Neural cell (in vitro differentiated cells): Measurements from ENCODE around the gene NNT.
A peak's percentile ranks its signal among the peaks of the same experiment; 100 is the strongest.

ENCODE experiments used
- EP300 ChIP-seq: fragments of 450-650 bp; conservative IDR thresholded peaks from 2 replicates; pipeline ENCODE4 v1.6.1; 2014; ENCODE audit warnings: antibody characterized with exemption, mild to moderate bottlenecking, moderate library complexity; ENCODE audit not compliant: poor library complexity, severe bottlenecking
- EZH2 ChIP-seq: fragments of 200-600, 300-800 bp; shearing (Covaris generic), sonication (generic); IDR thresholded peaks from 2 replicates; pipeline ENCODE4 v1.6.1; 2014; ENCODE audit warnings: antibody characterized with exemption, low read length, borderline replicate concordance, mild to moderate bottlenecking; ENCODE audit not compliant: insufficient read depth, poor library complexity, severe bottlenecking
- POLR2AphosphoS5 ChIP-seq: IDR thresholded peaks from 2 replicates; pipeline ENCODE4 v1.6.1; 2012
- RAD21 ChIP-seq: fragments of 450-650 bp; conservative IDR thresholded peaks from 2 replicates; pipeline ENCODE4 v1.6.1; 2014; ENCODE audit warnings: antibody characterized with exemption, mild to moderate bottlenecking, moderate library complexity
- TAF1 ChIP-seq: IDR thresholded peaks from 2 replicates; pipeline ENCODE4 v1.6.1; 2012; ENCODE audit warnings: low read depth
- TF ChIP-seq, protein P1 (sequence below): fragments of 450-650 bp; IDR thresholded peaks from 2 replicates; pipeline ENCODE4 v1.5.1; 2014; ENCODE audit warnings: antibody characterized with exemption, mild to moderate bottlenecking, moderate library complexity; ENCODE audit not compliant: poor library complexity, severe bottlenecking
- TF ChIP-seq, protein P2 (sequence below): IDR thresholded peaks from 2 replicates; pipeline ENCODE4 v1.6.1; 2012; ENCODE audit warnings: borderline replicate concordance

DNA sequence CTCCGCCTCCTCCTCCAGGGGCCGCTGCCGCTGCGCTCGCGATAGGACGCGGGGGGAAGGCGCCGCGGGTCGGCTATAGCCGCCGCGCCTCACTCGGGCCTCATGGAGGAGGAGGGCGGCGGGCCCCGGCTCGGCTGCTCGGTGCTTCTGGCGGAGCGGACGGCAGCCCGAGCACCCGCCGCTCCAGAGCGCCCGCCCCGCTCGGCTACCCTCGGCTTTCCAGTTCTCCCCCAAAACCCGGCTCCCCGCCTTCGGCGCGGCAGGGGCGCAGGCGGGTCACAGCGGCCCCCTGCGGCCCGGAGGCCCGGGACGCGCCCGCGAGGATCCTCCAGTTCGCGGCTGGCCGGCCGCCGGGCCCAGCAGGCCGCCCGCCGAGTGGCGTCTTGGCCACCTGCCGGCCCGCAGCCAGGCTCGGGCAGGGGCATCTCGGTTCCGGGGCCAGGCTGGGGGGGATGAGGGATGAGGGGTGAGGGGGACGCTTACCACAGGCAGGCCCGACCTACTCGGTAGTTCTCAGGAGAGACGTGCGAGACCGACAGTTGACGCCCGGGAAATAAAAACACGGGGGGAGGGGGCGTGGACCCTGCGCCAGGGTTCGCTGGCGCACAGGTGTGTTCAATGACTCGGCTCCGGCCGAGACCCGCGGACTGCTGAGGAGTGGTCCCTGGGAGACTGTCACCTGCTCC is 46.0 kb upstream of the NNT start, which contains the start of gene PAIP1:
- TF ChIP-seq, protein P1, sequence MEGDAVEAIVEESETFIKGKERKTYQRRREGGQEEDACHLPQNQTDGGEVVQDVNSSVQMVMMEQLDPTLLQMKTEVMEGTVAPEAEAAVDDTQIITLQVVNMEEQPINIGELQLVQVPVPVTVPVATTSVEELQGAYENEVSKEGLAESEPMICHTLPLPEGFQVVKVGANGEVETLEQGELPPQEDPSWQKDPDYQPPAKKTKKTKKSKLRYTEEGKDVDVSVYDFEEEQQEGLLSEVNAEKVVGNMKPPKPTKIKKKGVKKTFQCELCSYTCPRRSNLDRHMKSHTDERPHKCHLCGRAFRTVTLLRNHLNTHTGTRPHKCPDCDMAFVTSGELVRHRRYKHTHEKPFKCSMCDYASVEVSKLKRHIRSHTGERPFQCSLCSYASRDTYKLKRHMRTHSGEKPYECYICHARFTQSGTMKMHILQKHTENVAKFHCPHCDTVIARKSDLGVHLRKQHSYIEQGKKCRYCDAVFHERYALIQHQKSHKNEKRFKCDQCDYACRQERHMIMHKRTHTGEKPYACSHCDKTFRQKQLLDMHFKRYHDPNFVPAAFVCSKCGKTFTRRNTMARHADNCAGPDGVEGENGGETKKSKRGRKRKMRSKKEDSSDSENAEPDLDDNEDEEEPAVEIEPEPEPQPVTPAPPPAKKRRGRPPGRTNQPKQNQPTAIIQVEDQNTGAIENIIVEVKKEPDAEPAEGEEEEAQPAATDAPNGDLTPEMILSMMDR: peak; percentile 82
- TF ChIP-seq TAF1 (no peak), POLR2AphosphoS5 (peak; percentile 60), RAD21 (no peak), EP300 (peak; percentile 34), EZH2 (no peak)
- TF ChIP-seq, protein P2, sequence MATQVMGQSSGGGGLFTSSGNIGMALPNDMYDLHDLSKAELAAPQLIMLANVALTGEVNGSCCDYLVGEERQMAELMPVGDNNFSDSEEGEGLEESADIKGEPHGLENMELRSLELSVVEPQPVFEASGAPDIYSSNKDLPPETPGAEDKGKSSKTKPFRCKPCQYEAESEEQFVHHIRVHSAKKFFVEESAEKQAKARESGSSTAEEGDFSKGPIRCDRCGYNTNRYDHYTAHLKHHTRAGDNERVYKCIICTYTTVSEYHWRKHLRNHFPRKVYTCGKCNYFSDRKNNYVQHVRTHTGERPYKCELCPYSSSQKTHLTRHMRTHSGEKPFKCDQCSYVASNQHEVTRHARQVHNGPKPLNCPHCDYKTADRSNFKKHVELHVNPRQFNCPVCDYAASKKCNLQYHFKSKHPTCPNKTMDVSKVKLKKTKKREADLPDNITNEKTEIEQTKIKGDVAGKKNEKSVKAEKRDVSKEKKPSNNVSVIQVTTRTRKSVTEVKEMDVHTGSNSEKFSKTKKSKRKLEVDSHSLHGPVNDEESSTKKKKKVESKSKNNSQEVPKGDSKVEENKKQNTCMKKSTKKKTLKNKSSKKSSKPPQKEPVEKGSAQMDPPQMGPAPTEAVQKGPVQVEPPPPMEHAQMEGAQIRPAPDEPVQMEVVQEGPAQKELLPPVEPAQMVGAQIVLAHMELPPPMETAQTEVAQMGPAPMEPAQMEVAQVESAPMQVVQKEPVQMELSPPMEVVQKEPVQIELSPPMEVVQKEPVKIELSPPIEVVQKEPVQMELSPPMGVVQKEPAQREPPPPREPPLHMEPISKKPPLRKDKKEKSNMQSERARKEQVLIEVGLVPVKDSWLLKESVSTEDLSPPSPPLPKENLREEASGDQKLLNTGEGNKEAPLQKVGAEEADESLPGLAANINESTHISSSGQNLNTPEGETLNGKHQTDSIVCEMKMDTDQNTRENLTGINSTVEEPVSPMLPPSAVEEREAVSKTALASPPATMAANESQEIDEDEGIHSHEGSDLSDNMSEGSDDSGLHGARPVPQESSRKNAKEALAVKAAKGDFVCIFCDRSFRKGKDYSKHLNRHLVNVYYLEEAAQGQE: no peak
